OCI-LY1 (cell line): ENCODE measurements around the gene TMEM174.

Source experiments
- H2AFZ ChIP-seq: fragments of 200-600 bp; sonication (generic), shearing (Covaris generic); 2 replicates; pipeline ENCODE4 v1.6.0; 2014; ENCODE audit warnings: antibody characterized with exemption, mild to moderate bottlenecking, low read length
- H3F3A ChIP-seq: fragments of 200-600 bp; sonication (generic), shearing (Covaris generic); 2 replicates; pipeline ENCODE4 v1.6.0; 2014; ENCODE audit warnings: mild to moderate bottlenecking, antibody characterized with exemption, low read length, moderate library complexity; ENCODE audit not compliant: insufficient read depth
- H3K27ac ChIP-seq: fragments of 200-600 bp; sonication (generic); 2 replicates; pipeline ENCODE4 v1.5.1; 2014; ENCODE audit warnings: low read length, mixed run types, mild to moderate bottlenecking, low read depth; ENCODE audit not compliant: poor library complexity, severe bottlenecking
- H3K27me3 ChIP-seq: fragments of 200-600 bp; sonication (generic); 2 replicates; pipeline ENCODE4 v1.6.0; 2014; ENCODE audit warnings: antibody characterized with exemption, mild to moderate bottlenecking, low read length, moderate library complexity; ENCODE audit not compliant: insufficient read depth
- H3K36me3 ChIP-seq: fragments of 200-600 bp; sonication (generic); 2 replicates; pipeline ENCODE4 v1.6.1; 2014; ENCODE audit warnings: mild to moderate bottlenecking, antibody characterized with exemption, low read length, moderate library complexity, mixed read lengths; ENCODE audit not compliant: insufficient read depth
- H3K4me1 ChIP-seq: fragments of 200-600 bp; sonication (generic); 2 replicates; pipeline ENCODE4 v1.5.1; 2014; ENCODE audit warnings: mild to moderate bottlenecking, low read length, moderate library complexity; ENCODE audit not compliant: insufficient read depth, severe bottlenecking
- H3K4me2 ChIP-seq: fragments of 200-600 bp; sonication (generic), shearing (Covaris generic); 2 replicates; pipeline ENCODE4 v1.6.1; 2014; ENCODE audit warnings: low read length
- H3K4me3 ChIP-seq: fragments of 200-600 bp; sonication (generic); 2 replicates; pipeline ENCODE4 v1.5.1; 2014; ENCODE audit warnings: low read length, low read depth, mild to moderate bottlenecking, mixed read lengths; ENCODE audit not compliant: poor library complexity, severe bottlenecking
- H3K79me2 ChIP-seq: fragments of 200-600 bp; shearing (Covaris generic); 2 replicates; pipeline ENCODE4 v1.6.1; 2016; ENCODE audit warnings: mixed run types, low read length, mixed read lengths; ENCODE audit not compliant: insufficient read depth
- H3K9ac ChIP-seq: fragments of 200-600 bp; sonication (generic), shearing (Covaris generic); 2 replicates; pipeline ENCODE4 v1.6.1; 2014; ENCODE audit warnings: mild to moderate bottlenecking, low read length, mixed read lengths
- H3K9me2 ChIP-seq: fragments of 200-600 bp; sonication (generic), shearing (Covaris generic); 2 replicates; pipeline ENCODE4 v1.6.1; 2014; ENCODE audit warnings: low read depth, mild to moderate bottlenecking, low read length, mixed read lengths
- H3K9me3 ChIP-seq: fragments of 200-600 bp; shearing (Covaris generic); 2 replicates; pipeline ENCODE4 v1.6.1; 2014; ENCODE audit warnings: low read length, mixed read lengths
- H4K20me1 ChIP-seq: fragments of 200-600 bp; sonication (generic), shearing (Covaris generic); 2 replicates; pipeline ENCODE4 v1.6.0; 2016; ENCODE audit warnings: mild to moderate bottlenecking, low read length; ENCODE audit not compliant: insufficient read depth
- EZH2 ChIP-seq: fragments of 200-600 bp; sonication (generic), shearing (Covaris generic); IDR thresholded peaks from 2 replicates; pipeline ENCODE4 v1.8.0; 2017; ENCODE audit warnings: borderline replicate concordance, mixed run types, mild to moderate bottlenecking, antibody characterized with exemption, low read length, moderate library complexity, mixed read lengths
- TF ChIP-seq, protein P1 (sequence below): fragments of 200-600 bp; sonication (generic), shearing (Covaris generic); IDR thresholded peaks from 2 replicates; pipeline ENCODE4 v1.5.1; 2017; ENCODE audit warnings: mild to moderate bottlenecking, antibody characterized with exemption, low read length, moderate library complexity, mixed read lengths

Gene TMEM174

DNA sequence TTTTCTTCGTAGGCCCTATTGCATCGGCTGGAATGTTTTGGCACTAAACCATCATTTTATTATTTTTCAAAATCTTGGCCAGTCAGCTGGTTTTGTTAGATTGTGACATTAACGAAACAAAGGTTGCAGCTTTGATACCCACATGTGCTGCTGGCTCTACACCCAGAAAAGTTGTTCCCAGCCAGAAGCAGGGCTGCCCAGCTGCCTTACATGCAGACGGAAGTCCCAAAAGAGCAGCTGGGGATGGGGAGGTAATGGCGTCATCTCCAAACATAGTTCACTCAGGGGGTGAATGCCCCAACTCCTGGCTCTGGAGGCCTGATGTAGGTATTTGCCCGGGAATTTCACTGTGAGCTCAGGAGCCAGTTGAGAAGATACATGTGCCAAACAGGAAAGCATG is 29.3 kb upstream of the TMEM174 start:
- Histone ChIP-seq H3K4me1 (no peaks in the 10 kb centered on the region), H3K36me3 (no peaks in the 10 kb centered on the region), H3K9ac (no peak overlapping the region), H3K9me3 (no peaks in the 10 kb centered on the region), H3K27ac (no peak overlapping the region), H3F3A (no peaks in the 10 kb centered on the region), H3K4me3 (no peak overlapping the region), H3K79me2 (no peaks in the 10 kb centered on the region), H3K4me2 (no peak overlapping the region), H4K20me1 (no peaks in the 10 kb centered on the region), H3K9me2 (no peaks in the 10 kb centered on the region), H2AFZ (no peak overlapping the region), H3K27me3 (no peaks in the 10 kb centered on the region)
- TF ChIP-seq, protein P1, sequence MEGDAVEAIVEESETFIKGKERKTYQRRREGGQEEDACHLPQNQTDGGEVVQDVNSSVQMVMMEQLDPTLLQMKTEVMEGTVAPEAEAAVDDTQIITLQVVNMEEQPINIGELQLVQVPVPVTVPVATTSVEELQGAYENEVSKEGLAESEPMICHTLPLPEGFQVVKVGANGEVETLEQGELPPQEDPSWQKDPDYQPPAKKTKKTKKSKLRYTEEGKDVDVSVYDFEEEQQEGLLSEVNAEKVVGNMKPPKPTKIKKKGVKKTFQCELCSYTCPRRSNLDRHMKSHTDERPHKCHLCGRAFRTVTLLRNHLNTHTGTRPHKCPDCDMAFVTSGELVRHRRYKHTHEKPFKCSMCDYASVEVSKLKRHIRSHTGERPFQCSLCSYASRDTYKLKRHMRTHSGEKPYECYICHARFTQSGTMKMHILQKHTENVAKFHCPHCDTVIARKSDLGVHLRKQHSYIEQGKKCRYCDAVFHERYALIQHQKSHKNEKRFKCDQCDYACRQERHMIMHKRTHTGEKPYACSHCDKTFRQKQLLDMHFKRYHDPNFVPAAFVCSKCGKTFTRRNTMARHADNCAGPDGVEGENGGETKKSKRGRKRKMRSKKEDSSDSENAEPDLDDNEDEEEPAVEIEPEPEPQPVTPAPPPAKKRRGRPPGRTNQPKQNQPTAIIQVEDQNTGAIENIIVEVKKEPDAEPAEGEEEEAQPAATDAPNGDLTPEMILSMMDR, result no peak
- no peak for TF ChIP-seq EZH2

- Histone ChIP-seq H4K20me1 (no peaks in the 10 kb centered on the region), H3K9me2 (no peaks in the 10 kb centered on the region), H3K36me3 (no peaks in the 10 kb centered on the region), H3K27me3 (no peaks in the 10 kb centered on the region), H3K9ac (no peak overlapping the region), H3F3A (no peaks in the 10 kb centered on the region), H3K27ac (no peak overlapping the region), H3K79me2 (no peaks in the 10 kb centered on the region), H3K4me3 (no peak overlapping the region), H3K4me1 (peaks cover 32% of the 10 kb centered on the region), H3K4me2 (no peak overlapping the region), H2AFZ (no peak overlapping the region), H3K9me3 (no peaks in the 10 kb centered on the region)
- TF ChIP-seq, protein P1, result no peak
- no peak for TF ChIP-seq EZH2
Measured at GRCh38 chr5:73149540-73149939, 23.5 kb upstream of the TMEM174 start.

DNA sequence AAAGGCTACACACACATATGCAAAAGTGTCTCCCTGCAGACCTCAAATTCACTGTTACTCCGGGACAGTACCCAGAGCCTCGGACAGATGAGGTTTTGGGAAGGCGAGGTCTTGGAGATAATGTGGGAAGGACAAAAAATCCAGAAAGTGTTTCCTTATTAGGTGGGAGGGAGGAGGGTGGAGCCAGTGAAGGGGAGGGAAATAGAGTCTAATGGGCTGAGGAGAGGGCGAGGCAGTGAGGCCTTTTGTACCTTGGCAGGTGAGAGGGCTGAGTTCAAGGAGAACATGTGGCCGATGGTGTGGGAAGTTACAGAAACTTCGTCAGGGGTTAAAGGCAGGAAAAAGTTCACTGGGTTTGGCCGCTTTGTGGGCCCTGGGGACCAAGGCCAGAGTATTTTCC is 22.1 kb upstream of the TMEM174 start:
- H3K36me3 ChIP-seq, result no peaks in the 10 kb centered on the region
- no peak overlapping the region for H3K4me3 ChIP-seq
- peaks cover 37% of the 10 kb centered on the region for H3K4me1 ChIP-seq
- no peak overlapping the region for H3K4me2 ChIP-seq
- H3K27ac ChIP-seq, result no peak overlapping the region
- H2AFZ ChIP-seq, result no peak overlapping the region
- no peaks in the 10 kb centered on the region for H3K9me2 ChIP-seq
- no peaks in the 10 kb centered on the region for H3F3A ChIP-seq
- no peak overlapping the region for H3K9ac ChIP-seq
- H3K9me3 ChIP-seq, result no peaks in the 10 kb centered on the region
- TF ChIP-seq, protein P1, result no peak
- no peak for TF ChIP-seq EZH2
- no peaks in the 10 kb centered on the region for H3K79me2 ChIP-seq
- H3K27me3 ChIP-seq, result no peaks in the 10 kb centered on the region
- H4K20me1 ChIP-seq, result no peaks in the 10 kb centered on the region
